Lung microvascular endothelial cell (primary cell): ENCODE results near the gene MFSD2A. TPM values are rescaled to one million over a fixed set of nuclear protein-coding genes. Genes with fewer than 3 reads are reported as not detected.
"Not testable (repeated sequence)": the region's sequence is repeated elsewhere in the genome, so short reads cannot be mapped to it uniquely, and the experiment has no call there.

Source experiments
- DNase-seq, 2 donors: peaks; one replicate each; pipeline versions ENCODE4 v3.0.0 to v3.0.0-alpha.2; 2010; ENCODE audit warnings: low read depth in 2 of 2
- total RNA-seq: library from RNA; depleted of rRNA; stranded (reverse); fragments of >200 nt; gene quantifications from 2 replicates; pipeline ENCODE4 v1.2.1, GENCODE V29; 2014

MFSD2A gene
- total RNA-seq, 1 donor from 2014 or later: under 0.01 TPM

DNA sequence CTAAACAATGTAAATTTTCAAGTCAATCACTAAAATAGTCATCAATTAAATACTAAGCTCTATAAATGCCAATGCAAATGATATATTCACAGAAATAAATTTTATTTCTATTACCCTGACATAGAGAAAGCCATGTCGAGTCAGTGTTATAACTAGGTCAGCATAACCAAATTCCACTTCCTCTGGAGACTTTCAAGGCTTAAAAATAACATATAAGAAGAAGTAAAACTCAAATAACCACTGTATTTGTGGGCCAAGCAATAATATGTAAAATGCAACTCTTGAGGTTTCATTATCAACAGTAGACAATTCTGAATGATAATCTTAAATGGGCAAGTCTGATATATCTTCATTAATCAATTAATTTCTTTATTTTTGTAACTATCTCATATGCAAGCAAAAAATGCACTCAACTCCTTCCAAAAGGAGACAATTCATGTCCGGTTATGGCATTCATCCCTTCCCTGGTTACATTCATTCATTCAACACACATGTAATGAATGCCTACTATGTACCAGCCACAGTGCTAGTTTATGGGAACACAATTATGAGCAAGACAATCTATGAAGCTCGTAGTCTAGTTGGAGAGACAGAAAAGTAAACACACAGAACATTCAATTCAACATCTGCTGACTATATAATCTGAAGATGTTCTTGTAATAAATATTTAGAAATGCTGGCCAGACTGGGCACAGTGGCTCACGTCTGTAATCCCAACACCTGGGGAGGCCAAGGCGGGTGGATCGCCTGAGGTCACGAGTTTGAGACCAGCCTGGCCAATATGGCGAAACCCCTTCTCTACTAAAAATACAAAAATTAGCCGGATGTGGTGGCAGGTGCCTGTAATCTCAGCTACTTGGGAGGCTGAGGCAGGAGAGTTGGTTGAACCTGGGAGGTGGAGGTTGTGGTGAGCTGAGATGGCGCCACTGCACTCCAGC, 48.5 kb downstream of the MFSD2A start:
- no peak for DNase-seq

DNA sequence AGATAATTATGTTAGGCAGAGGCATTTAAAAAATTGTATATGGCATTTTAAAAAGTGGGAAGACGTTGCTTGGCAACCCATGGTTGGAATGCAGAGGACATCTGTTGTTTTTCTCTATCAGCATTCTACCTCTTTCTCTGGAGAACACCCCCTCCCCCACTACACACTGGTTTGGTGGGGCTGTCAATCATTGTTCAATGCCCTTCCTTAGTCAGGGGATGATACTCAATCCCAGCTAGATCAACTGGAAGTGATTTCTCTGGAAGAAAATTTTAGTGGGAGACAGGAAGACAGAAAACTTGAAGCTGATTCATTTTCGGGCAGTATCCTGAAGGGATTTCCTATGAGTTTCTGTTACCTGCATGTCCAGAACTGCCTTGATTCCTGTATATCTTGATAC, 49.9 kb downstream of the MFSD2A start:
- no peak for DNase-seq

DNA sequence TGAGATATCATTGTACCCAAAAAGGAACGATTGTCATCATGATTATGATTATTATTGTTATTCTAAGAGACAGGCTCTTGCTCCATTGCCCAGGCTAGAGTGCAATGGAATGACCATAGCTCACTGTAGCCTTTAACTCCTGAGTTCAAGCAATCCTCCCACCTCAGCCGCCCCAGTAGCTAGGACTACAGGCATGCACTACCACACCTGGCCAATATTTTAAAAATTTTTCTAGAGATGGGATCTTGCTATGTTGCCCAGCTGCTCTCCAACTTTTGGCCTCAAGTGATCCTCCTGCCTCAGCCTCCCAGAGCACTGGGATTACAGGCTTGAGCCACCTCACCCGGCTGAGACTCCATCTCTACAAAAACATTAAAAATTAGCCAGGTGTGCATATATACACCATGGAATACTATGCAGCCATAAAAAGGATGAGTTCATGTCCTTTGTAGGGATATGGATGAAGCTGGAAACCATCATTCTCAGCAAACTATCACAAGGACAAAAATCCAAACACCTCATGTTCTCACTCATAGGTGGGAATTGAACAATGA, 52.6 kb downstream of the MFSD2A start:
- DNase-seq: not testable (repeated sequence)

DNA sequence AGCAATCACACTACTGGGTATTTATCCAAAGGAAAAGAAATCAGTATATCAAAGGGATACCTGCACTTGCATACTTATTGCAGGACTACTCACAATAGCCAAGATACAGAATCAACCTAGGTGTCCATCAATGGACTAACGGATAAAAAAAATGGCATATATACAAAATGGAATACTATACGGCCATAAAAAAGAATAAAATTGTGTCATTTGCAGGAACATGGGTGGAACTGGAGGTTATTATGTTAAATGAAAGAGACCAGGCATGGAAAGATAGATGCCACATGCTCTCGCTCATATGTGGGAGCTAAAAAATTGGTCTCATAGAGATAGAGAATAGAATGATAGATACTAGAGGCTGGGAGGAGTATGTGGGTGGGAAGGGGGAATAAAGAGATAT, 56.3 kb downstream of the MFSD2A start:
- no peak for DNase-seq

DNA sequence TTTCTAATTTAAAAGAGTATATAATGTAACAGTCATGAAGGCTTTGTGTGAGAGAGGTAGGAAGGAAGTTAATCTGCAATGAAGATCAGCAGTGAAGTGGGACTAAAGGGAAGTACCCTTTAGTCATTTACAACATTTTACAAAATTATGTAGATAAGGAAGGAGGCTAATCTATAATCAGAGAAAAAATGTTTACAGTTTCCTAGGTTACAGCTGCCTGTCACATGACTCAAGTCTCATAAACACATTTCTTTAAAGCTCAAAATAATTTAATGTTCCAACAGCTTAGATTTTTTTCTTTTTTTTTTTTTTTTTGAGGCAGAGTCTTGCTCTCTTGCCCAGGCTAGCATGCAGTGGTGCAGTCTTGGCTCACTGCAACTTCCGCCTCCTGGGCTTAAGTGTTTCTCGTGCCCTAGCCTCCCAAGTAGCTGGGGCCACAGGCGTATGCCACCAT, 59.3 kb downstream of the MFSD2A start:
- DNase-seq: peak; percentile 14 to 69

DNA sequence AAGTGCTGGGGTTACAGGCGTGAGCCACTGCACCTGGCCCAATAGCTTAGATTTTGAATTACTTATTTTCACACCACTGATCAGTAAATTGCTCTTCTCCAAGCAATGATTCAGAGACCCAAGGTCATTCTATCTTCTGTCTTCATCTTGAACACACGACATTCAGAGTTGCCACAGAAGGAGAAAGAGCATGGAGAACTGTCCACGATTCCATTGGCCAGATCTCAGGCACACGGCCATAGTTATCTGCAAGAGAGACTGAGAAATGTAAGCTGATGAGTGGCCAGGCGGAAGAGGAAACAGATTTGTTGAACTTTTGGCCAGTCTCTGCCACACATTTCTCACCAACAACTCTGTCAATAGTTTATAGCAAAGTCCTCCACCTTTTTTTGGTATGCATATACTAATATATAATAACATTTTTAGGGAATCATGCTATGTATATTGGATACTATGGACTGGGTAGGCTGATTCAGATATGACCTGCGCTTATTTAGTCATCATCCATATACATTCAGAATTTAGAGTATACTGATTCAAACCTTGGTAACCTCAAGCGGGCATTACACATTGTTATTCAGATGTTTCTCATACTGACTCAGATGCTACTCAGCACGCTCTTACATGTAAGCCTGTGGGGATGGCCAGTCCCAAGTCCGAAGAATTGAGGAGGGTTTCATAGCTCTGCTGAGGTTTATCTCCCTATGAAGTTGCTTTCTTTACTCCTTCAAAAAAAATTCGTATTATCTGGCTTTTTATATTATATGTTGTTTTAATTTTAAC, 60.1 kb downstream of the MFSD2A start:
- peak; percentile 31 to 85 for DNase-seq

DNA sequence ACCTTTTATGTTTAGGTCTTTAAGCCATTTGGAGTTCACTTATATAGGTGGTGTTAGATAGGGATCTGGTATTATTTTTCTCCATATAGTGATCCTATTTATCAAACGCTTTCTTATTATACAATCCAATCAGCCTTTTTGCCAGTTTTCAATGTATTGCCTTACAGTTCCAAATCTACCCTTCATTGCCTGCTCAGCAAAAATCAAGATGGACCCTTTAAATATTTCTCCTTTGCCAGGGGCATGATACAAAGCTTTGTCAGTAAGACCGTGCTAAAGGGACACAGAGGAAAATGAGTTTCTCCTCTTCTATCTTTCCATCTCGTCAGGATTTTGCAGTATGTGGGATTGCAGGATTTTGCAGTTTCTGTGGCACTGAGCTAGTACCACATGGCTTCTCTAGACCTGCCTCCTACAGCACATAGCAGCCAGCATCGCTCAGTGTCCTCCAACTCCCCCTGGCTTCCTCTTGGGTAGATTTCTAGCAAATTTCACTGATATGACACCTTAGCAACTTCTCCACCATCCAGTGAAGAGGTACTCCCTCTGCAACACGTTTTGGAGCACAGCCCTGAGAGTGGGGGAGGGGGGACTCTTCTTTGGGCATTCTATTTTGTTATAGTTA, 63.1 kb downstream of the MFSD2A start:
- no peak for DNase-seq

Other genes starting within 250 kb of the MFSD2A start
- gene PPIE, start 216.3 kb upstream of the MFSD2A start, total RNA-seq: 28.1 and 38.7 TPM in 2 replicates
- gene OXCT2, start 183.8 kb upstream of the MFSD2A start, total RNA-seq: 2.6 and 4.2 TPM in 2 replicates
- under 0.01 and 0.20 TPM in 2 replicates for gene BMP8B, start 166.3 kb upstream of the MFSD2A start, total RNA-seq
- 11.7 and 13.1 TPM in 2 replicates for gene TRIT1, start 71.6 kb upstream of the MFSD2A start, total RNA-seq
- 0.20 and 0.44 TPM in 2 replicates for gene MYCL, start 53.2 kb upstream of the MFSD2A start, total RNA-seq
- 296 and 327 TPM in 2 replicates for gene CAP1, start 85.6 kb downstream of the MFSD2A start, total RNA-seq
- gene PPT1, start 142.1 kb downstream of the MFSD2A start, total RNA-seq: 34.7 and 45.1 TPM in 2 replicates
- 12.9 and 19.2 TPM in 2 replicates for gene RLF, start 206.2 kb downstream of the MFSD2A start, total RNA-seq